GM13976 (cell line): ENCODE results near the gene MEIOC.

ENCODE experiments used
- DNase-seq: peaks from one replicate; pipeline ENCODE4 v3.0.0; 2012; ENCODE audit warnings: low spot score
- CTCF ChIP-seq: IDR thresholded peaks from 2 replicates; pipeline ENCODE4 v1.5.1; 2012; ENCODE audit warnings: borderline replicate concordance, mild to moderate bottlenecking; ENCODE audit not compliant: insufficient read depth; ENCODE audit errors: extremely low read depth, missing control alignments, control extremely low read depth
- in situ Hi-C: fragments of 300-500 bp; cut with MboI; formaldehyde crosslinking; loops from one replicate; pipeline ENCODE4 v1.12.0; 2022; ENCODE audit warnings: low sequenced_read_pairs, mixed read lengths, inconsistent platforms; ENCODE audit not compliant: unreplicated experiment

MEIOC gene

GRCh38 chr17:44646280-44646679 is 10.0 kb upstream of the MEIOC start:
- in situ Hi-C loops, result no loop called here
- DNase-seq, result no peak
- no peak for TF ChIP-seq CTCF

- in situ Hi-C loops, result no loop called here
- DNase-seq, result no peak
- TF ChIP-seq CTCF, result no peak
Observed at GRCh38 chr17:44647736-44648135, 8.5 kb upstream of the MEIOC start.

- in situ Hi-C loops, result no loop called here
- DNase-seq, result no peak
- no peak for TF ChIP-seq CTCF
Observed at GRCh38 chr17:44648963-44649362, 7.3 kb upstream of the MEIOC start.

- DNase-seq, result no peak
- in situ Hi-C loops, result no loop called here
- TF ChIP-seq CTCF, result no peak
Observed at GRCh38 chr17:44651228-44651627, 5.0 kb upstream of the MEIOC start.

- DNase-seq, result no peak
- no peak for TF ChIP-seq CTCF
- in situ Hi-C loops, result no loop called here
Observed at GRCh38 chr17:44652727-44653126, 3.5 kb upstream of the MEIOC start.

GRCh38 chr17:44653384-44653783 is 2.9 kb upstream of the MEIOC start:
- DNase-seq, result no peak
- in situ Hi-C loops, result no loop called here
- TF ChIP-seq CTCF, result no peak

- in situ Hi-C loops, result no loop called here
- no peak for DNase-seq
- no peak for TF ChIP-seq CTCF
Observed at GRCh38 chr17:44653954-44654353, 2.3 kb upstream of the MEIOC start.
